ENCODE data around the gene BIVM.
A peak's percentile ranks its signal among the peaks of the same experiment; 100 is the strongest.

DNA sequence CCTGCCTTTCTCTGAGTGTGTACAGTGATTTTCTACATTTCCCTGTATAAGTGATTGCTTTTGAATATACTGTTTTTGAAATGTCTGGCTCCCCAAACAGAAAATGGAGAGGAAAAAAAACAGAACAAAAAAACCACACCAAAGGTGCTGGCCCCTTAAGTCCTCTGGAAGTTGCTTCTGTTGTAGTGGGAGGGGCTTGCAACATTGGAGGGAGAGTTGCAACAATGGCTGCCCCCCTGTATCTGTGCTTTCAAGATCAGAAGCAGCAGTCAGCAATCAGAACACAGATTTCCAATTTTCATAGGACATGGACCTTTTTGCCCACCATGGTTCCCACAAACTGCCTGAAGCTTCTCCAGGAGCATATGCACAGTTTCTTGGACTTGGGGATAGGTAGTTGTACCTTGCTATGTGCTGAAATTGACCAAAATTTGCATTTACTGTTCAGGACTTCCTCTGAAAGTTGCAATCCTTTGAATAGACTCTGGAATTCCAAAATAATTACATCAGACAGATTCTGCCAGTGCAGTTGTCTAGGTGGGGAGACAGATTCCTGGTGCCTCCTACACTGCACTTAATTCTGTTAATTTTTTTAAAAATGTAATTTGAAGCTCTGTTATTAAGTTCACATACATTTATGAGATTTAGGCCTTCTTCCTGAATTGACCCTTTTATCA lies 13.8 kb downstream of the BIVM start:
- TF ChIP-seq FOXM1 (IDR thresholded peaks at IDR 0.05; ENCODE audit: borderline replicate concordance, low read depth) = no peak
- TF ChIP-seq TCF12 (IDR thresholded peaks at IDR 0.05; ENCODE audit: low read depth) = no peak
- TF ChIP-seq REST (IDR thresholded peaks at IDR 0.05; ENCODE audit: low read depth) = no peak
- TF ChIP-seq, protein P1, sequence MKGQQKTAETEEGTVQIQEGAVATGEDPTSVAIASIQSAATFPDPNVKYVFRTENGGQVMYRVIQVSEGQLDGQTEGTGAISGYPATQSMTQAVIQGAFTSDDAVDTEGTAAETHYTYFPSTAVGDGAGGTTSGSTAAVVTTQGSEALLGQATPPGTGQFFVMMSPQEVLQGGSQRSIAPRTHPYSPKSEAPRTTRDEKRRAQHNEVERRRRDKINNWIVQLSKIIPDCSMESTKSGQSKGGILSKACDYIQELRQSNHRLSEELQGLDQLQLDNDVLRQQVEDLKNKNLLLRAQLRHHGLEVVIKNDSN (IDR thresholded peaks at IDR 0.05) = no peak
- TF ChIP-seq TAF1 (IDR thresholded peaks at IDR 0.05; ENCODE audit: low read depth) = no peak
- TF ChIP-seq YY1 (IDR thresholded peaks at IDR 0.05; ENCODE audit: low read depth) = 0 out of 2 replicates have a peak, but pooled peaks have one; percentile 47
- TF ChIP-seq, protein P2, sequence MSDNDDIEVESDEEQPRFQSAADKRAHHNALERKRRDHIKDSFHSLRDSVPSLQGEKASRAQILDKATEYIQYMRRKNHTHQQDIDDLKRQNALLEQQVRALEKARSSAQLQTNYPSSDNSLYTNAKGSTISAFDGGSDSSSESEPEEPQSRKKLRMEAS (IDR thresholded peaks at IDR 0.05) = no peak
- TF ChIP-seq RAD21 (IDR thresholded peaks at IDR 0.05; ENCODE audit: low read depth) = no peak
- TF ChIP-seq EP300 (IDR thresholded peaks at IDR 0.05; ENCODE audit: borderline replicate concordance) = no peak
- no peak for TF ChIP-seq CREB1 (IDR thresholded peaks at IDR 0.05; ENCODE audit: low read depth)
- no peak for TF ChIP-seq EGR1 (IDR thresholded peaks at IDR 0.05)
